OCI-LY7 (cell line): ENCODE results near the gene BBS9. TPM values are rescaled to one million over a fixed set of nuclear protein-coding genes. Genes with fewer than 3 reads are reported as not detected.

Experiments used
- BruUV-seq: library from RNA; stranded (reverse); fragments of 400-500 nt; replicated peaks from 2 replicates; lab custom pipeline; 2021; lab: Mats Ljungman, UMichigan
- CTCF ChIA-PET: fragments of 300-600 bp; sonication (Branson Sonifier 250); formaldehyde crosslinking; loops from one replicate; lab custom pipeline; 2022; ENCODE audit warnings: antibody characterized with exemption; ENCODE audit not compliant: unreplicated experiment; lab: Charles Lee
- POLR2A ChIA-PET: fragments of 300-600 bp; sonication (Branson Sonifier 250); formaldehyde crosslinking; loops from one replicate; lab custom pipeline; 2022; ENCODE audit warnings: antibody characterized with exemption; lab: Charles Lee
- DNase-seq: peaks from one replicate; pipeline ENCODE4 v3.0.0-alpha.2; 2015; ENCODE audit warnings: low spot score
- H2AFZ ChIP-seq: fragments of 200-600 bp; sonication (generic), shearing (Covaris generic); 2 replicates; pipeline ENCODE4 v1.6.1; 2014; ENCODE audit warnings: mild to moderate bottlenecking, antibody characterized with exemption, low read length, moderate library complexity
- H3K27ac ChIP-seq: fragments of 200-600 bp; sonication (generic); 2 replicates; pipeline ENCODE4 v1.5.1; 2014; ENCODE audit warnings: mixed run types, low read depth, mild to moderate bottlenecking, moderate library complexity, low read length, inconsistent platforms; ENCODE audit not compliant: poor library complexity, severe bottlenecking
- H3K36me3 ChIP-seq: fragments of 200-600 bp; sonication (generic); 2 replicates; pipeline ENCODE4 v1.6.1; 2014; ENCODE audit warnings: mild to moderate bottlenecking, antibody characterized with exemption, low read length, moderate library complexity, mixed read lengths; ENCODE audit not compliant: insufficient read depth
- H3K4me1 ChIP-seq: fragments of 200-600 bp; sonication (generic); 2 replicates; pipeline ENCODE4 v1.5.1; 2014; ENCODE audit warnings: mild to moderate bottlenecking, low read length; ENCODE audit not compliant: insufficient read depth, poor library complexity, severe bottlenecking
- H3K4me2 ChIP-seq: fragments of 200-600 bp; sonication (generic); 2 replicates; pipeline ENCODE4 v1.6.1; 2014; ENCODE audit warnings: mild to moderate bottlenecking, low read length
- H3K4me3 ChIP-seq: fragments of 200-600 bp; sonication (generic); 2 replicates; pipeline ENCODE4 v1.5.1; 2014; ENCODE audit warnings: mild to moderate bottlenecking, low read depth, low read length; ENCODE audit not compliant: poor library complexity, severe bottlenecking
- H3K79me2 ChIP-seq: fragments of 200-600 bp; sonication (generic); 2 replicates; pipeline ENCODE4 v1.6.1; 2016; ENCODE audit warnings: low read depth, mild to moderate bottlenecking, low read length, moderate library complexity, mixed read lengths; ENCODE audit not compliant: insufficient read depth
- H3K9me2 ChIP-seq: fragments of 200-600 bp; sonication (generic); 2 replicates; pipeline ENCODE4 v1.6.1; 2016; ENCODE audit warnings: mild to moderate bottlenecking, low read length, mixed read lengths; ENCODE audit not compliant: insufficient read depth
- H3K9me3 ChIP-seq: fragments of 200-600 bp; sonication (generic); 2 replicates; pipeline ENCODE4 v1.6.1; 2014; ENCODE audit warnings: mild to moderate bottlenecking, mixed run types, low read length, mixed read lengths
- H4K20me1 ChIP-seq: fragments of 200-600 bp; sonication (generic); 2 replicates; pipeline ENCODE4 v1.6.1; 2014; ENCODE audit warnings: mild to moderate bottlenecking, antibody characterized with exemption, low read length, moderate library complexity, mixed read lengths; ENCODE audit not compliant: insufficient read depth
- CTCF ChIP-seq: fragments of 200-600 bp; sonication (generic); conservative IDR thresholded peaks from 2 replicates; pipeline ENCODE4 v1.5.1; 2014; ENCODE audit warnings: mild to moderate bottlenecking, antibody characterized with exemption, low read length, moderate library complexity, mixed read lengths
- EZH2phosphoT487 ChIP-seq: fragments of 200-600 bp; sonication (generic); IDR thresholded peaks from 2 replicates; pipeline ENCODE4 v1.6.1; 2018; ENCODE audit warnings: low read depth, borderline replicate concordance, mild to moderate bottlenecking, mixed run types, antibody characterized with exemption, low read length, moderate library complexity, mixed read lengths
- intact Hi-C: fragments of 100-400 bp; cut with micrococcal nuclease; formaldehyde crosslinking; loops from one replicate; pipeline ENCODE4 v1.10.0; 2022; ENCODE audit not compliant: unreplicated experiment
- total RNA-seq, 2 experiments: library from RNA; depleted of rRNA in 1 of 2; stranded (reverse); fragments of >200 nt in 1 of 2; shearing (Covaris generic) in 1 of 2; gene quantifications; 2 replicates each; pipeline ENCODE4 v1.2.3, GENCODE V29; 2014 to 2022

The BBS9 gene
- total RNA-seq, 2 experiments from 2014 or later: 6.8 to 14.8 TPM

GRCh38 chr7:33108554-33109004 is 20.8 kb upstream of the BBS9 start:
- CTCF ChIA-PET: interaction anchor here (0.5 to 2.7 kb wide), 6 partner anchors 46 to 618 kb away, joined by 3 to 15 read pairs (median 4); partner anchors contain the start of genes LSM5 and NT5C3A
- Histone ChIP-seq H3K9me3 (no peaks in the 10 kb centered on the region), H3K27ac (peak overlapping the region; percentile 73), H3K79me2 (peaks cover 59% of the 10 kb centered on the region), H2AFZ (peak overlapping the region; percentile 82), H3K4me1 (peaks cover 25% of the 10 kb centered on the region), H3K4me2 (peak overlapping the region; percentile 99), H3K36me3 (peaks cover 21% of the 10 kb centered on the region), H4K20me1 (peaks cover 17% of the 10 kb centered on the region), H3K4me3 (peak overlapping the region; percentile 99), H3K9me2 (no peaks in the 10 kb centered on the region)
- DNase-seq: peak; percentile 41
- intact Hi-C loops: loop anchor here (1.0 to 10.0 kb wide), 7 partner anchors 21 to 618 kb away; partner anchors contain the start of genes BBS9 and LSM5
- POLR2A ChIA-PET: interaction anchor here (0.6 to 2.1 kb wide), 17 partner anchors 9 to 308 kb away, joined by 3 to 10 read pairs (median 4); partner anchors contain the start of gene NT5C3A
- no peak for TF ChIP-seq EZH2phosphoT487
- TF ChIP-seq CTCF: peak; percentile 66
- BruUV-seq: no TSS peak

- Histone ChIP-seq H3K4me3 (peak within 1 kb of the TSS; percentile 99), H3K9me3 (no peaks in the 10 kb centered on the region)
- DNase-seq: peak; percentile 92
These were observed 20.2 kb upstream of the BBS9 start, which contains the start of gene RP9 for GRCh38 chr7:33109005-33109757. TSS of gene RP9 (minus strand) at chr7:33109404. CDS start at chr7:33109372, 32 bp downstream.

More at GRCh38 chr7:33109005-33109757, 20.2 kb upstream of the BBS9 start, which contains the start of gene RP9:
- peak within 1 kb of the TSS; percentile 73 for H3K27ac ChIP-seq
- peaks cover 53% of the 10 kb centered on the region for H3K79me2 ChIP-seq
- BruUV-seq: no TSS peak
- peak; percentile 77 for TF ChIP-seq CTCF
- no peak for TF ChIP-seq EZH2phosphoT487
- H3K4me1 ChIP-seq: peaks cover 25% of the 10 kb centered on the region
- peaks cover 17% of the 10 kb centered on the region for H4K20me1 ChIP-seq
- ChIA-PET CTCF (interaction anchor here (1.5 to 2.7 kb wide), 3 partner anchors 46 to 263 kb away, joined by 3 to 15 read pairs (median 4); partner anchors contain the start of gene NT5C3A), POLR2A (interaction anchor here (0.6 to 2.0 kb wide), 14 partner anchors 8 to 497 kb away, joined by 3 to 10 read pairs (median 5); partner anchors contain the start of genes BBS9 and NT5C3A)
- peak within 1 kb of the TSS; percentile 93 for H2AFZ ChIP-seq
- intact Hi-C loops: loop anchor here (1.0 to 10.0 kb wide), 7 partner anchors 20 to 618 kb away; partner anchors contain the start of genes BBS9 and LSM5
- peak within 1 kb of the TSS; percentile 99 for H3K4me2 ChIP-seq
- H3K9me2 ChIP-seq: no peaks in the 10 kb centered on the region
- peaks cover 15% of the 10 kb centered on the region; the same call in 1 of the 2 replicates for H3K36me3 ChIP-seq
